Measurements from ENCODE around the gene ZNF777. TPM values are rescaled to one million over a fixed set of nuclear protein-coding genes. Genes with fewer than 3 reads are reported as not detected.

The ZNF777 gene
- total and polyA plus RNA-seq, 12 donors = 6.1 to 9.1 (median 7.7) TPM

DNA sequence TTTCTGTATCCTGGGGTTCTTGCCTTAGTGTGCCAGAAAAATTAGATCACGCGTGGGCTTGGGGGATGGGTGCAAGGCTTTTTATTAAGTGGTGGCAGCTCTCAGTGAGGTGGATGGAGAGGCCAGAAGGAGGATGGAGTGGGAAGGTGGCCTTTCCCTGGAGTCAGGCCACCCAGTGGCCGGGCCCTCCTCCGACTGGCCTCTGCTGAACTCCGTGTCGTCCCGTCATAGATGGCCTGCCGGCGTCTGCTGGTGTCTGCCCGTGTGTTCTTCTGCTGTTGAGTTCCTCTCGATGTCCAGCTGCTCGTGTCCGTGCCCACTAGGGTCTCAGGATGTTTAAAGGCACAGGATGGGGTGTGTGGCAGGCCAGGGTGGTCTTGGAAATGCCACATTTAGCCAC, 40.8 kb upstream of the ZNF777 start:
- TF ChIP-seq, protein P1, sequence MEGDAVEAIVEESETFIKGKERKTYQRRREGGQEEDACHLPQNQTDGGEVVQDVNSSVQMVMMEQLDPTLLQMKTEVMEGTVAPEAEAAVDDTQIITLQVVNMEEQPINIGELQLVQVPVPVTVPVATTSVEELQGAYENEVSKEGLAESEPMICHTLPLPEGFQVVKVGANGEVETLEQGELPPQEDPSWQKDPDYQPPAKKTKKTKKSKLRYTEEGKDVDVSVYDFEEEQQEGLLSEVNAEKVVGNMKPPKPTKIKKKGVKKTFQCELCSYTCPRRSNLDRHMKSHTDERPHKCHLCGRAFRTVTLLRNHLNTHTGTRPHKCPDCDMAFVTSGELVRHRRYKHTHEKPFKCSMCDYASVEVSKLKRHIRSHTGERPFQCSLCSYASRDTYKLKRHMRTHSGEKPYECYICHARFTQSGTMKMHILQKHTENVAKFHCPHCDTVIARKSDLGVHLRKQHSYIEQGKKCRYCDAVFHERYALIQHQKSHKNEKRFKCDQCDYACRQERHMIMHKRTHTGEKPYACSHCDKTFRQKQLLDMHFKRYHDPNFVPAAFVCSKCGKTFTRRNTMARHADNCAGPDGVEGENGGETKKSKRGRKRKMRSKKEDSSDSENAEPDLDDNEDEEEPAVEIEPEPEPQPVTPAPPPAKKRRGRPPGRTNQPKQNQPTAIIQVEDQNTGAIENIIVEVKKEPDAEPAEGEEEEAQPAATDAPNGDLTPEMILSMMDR (IDR thresholded peaks at IDR 0.05) = no peak
- ATAC-seq = no peak

DNA sequence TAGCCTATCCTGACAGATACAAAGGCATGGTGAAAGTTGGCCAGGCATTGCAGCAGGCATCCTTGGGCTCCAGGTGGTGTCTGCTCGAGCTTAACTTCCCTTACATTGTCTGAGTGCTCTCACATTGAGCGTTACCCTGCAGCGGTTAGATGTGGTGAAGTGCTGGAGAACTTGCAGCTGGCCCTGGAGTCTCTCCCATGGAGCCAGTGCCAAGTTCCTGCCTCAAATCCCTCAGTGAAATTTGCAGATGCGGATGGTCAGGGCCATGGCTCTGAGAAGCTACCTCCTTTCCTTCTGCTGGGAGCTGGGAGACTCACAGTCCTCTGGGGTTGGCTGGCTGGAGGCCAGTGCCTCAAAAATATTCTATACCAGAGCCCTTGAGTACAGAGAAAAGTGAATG, 40.0 kb upstream of the ZNF777 start:
- Histone ChIP-seq H3K36me3 (no peaks in the 10 kb centered on the region), H3K9me3 (peaks cover 0 to 11% (median 10%) of the 10 kb centered on the region in 11 donors), H3K4me3 (no peak overlapping the region), H3K27ac (no peak overlapping the region), H3K4me1 (peaks cover 0 to 15% (median 5%) of the 10 kb centered on the region in 9 donors), H3K27me3 (no peaks in the 10 kb centered on the region)
- 39 to 56% methylated on average over 4 of the region's 4 CpGs for WGBS, 2 donors
- intact Hi-C loops (cut with DNase I) = loop anchor here in 1 of 10 donors (10.0 kb wide), 1 partner anchor 246 kb away; no protein-coding TSS in a partner anchor
- peak in 1 of 2 donors; percentile 13 for DNase-seq
- no peak for ATAC-seq
- TF ChIP-seq, protein P1 (IDR thresholded peaks at IDR 0.05) = no peak

More for the DNA sequence above, 40.8 kb upstream of the ZNF777 start:
- H3K4me3 ChIP-seq = no peak overlapping the region
- peaks cover 0 to 7% (median 0%) of the 10 kb centered on the region in 9 donors for H3K4me1 ChIP-seq
- H3K27ac ChIP-seq = no peak overlapping the region
- intact Hi-C loops (cut with DNase I) = loop anchor here in 1 of 10 donors (10.0 kb wide), 1 partner anchor 247 kb away; no protein-coding TSS in a partner anchor
- WGBS, 2 donors = 63 to 78% methylated on average over 13 of the region's 13 CpGs
- H3K27me3 ChIP-seq = no peaks in the 10 kb centered on the region
- no peaks in the 10 kb centered on the region for H3K36me3 ChIP-seq
- no peak for DNase-seq
- H3K9me3 ChIP-seq = peaks cover 0 to 18% (median 16%) of the 10 kb centered on the region in 11 donors

DNA sequence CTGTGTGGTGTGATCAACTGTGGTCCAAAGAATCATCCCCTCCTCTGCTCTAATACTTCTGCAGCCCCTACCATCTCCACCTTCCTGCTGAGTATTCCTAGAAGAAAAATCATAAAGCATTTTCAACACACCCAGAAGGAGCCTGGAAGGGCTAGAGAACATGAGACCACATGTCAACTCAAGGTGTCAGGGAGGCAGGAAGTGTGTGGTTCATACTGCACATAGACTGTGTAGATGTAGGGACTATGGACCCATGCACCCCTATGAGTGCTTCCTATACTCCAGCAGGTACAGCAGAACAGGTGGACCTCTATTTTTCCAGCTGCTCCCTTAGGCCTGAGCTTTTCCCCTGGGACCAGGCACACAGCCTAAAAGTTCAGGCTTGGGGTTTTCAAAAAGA, 39.3 kb upstream of the ZNF777 start:
- TF ChIP-seq, protein P1 (IDR thresholded peaks at IDR 0.05) = no peak

DNA sequence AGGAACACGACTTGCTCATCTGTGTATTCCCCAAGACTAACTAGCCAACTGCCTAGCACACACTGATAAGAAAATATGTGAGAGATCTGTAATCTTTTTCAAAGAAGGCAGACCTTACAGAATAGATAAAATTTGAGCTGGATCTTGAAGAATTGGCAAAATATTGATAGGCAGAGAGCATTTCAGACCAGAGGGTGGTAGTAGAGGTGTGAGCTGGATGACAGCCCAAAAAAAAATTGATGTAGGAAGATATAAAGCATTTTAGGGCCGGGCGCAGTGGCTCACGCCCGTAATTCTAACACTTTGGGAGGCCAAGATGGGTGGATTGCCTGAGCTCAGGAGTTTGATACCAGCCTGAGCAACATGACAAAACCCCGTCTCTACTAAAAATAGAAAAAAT, 37.9 kb upstream of the ZNF777 start:
- Histone ChIP-seq H3K36me3 (peaks cover 0 to 6% (median 2%) of the 10 kb centered on the region in 9 donors), H3K27me3 (no peaks in the 10 kb centered on the region), H3K4me3 (no peak overlapping the region), H3K9me3 (no peaks in the 10 kb centered on the region), H3K27ac (no peak overlapping the region), H3K4me1 (peaks cover 5 to 27% (median 15%) of the 10 kb centered on the region in 9 donors)
- DNase-seq (no peak), ATAC-seq (no peak)
- intact Hi-C loops (cut with DNase I) = loop anchor here in 4 of 10 donors (5.0 to 10.0 kb wide), 5 partner anchors 74 to 237 kb away; partner anchors contain the start of gene ZNF783 (in 2 of the 4)
- WGBS, 2 donors = 89 to 92% methylated on average over 6 of the region's 6 CpGs
- TF ChIP-seq, protein P1 (IDR thresholded peaks at IDR 0.05) = no peak

More for the DNA sequence above, 39.3 kb upstream of the ZNF777 start:
- peaks cover 0 to 4% (median 3%) of the 10 kb centered on the region in 11 donors for H3K9me3 ChIP-seq
- peaks cover 5 to 22% (median 12%) of the 10 kb centered on the region in 9 donors for H3K4me1 ChIP-seq
- H3K36me3 ChIP-seq = no peaks in the 10 kb centered on the region
- intact Hi-C loops (cut with DNase I) = loop anchor here in 1 of 10 donors (10.0 kb wide), 1 partner anchor 245 kb away; no protein-coding TSS in a partner anchor
- no peak overlapping the region for H3K4me3 ChIP-seq
- DNase-seq = no peak
- H3K27me3 ChIP-seq = no peaks in the 10 kb centered on the region
- ATAC-seq = no peak
- H3K27ac ChIP-seq = no peak overlapping the region
